ENCODE results near the gene FSCN2.

GRCh38 chr17:81498953-81499600 is 29.1 kb upstream of the FSCN2 start:
- TF ChIP-seq EZH2 (IDR thresholded peaks at IDR 0.05; ENCODE audit: borderline replicate concordance, control insufficient read depth, low read depth, low read length) (no peak), EP300 (IDR thresholded peaks at IDR 0.05; ENCODE audit: borderline replicate concordance in 1 of 2, control insufficient read depth in 1 of 2, low read depth in 2 of 2, low read length in 2 of 2) (no peak), FOXK2 (IDR thresholded peaks at IDR 0.05) (no peak)

Data from GM12878 (cell line).